GM19099 (cell line): Measurements from ENCODE around the gene FMNL2.

ENCODE experiments used
- POLR2A ChIP-seq: IDR thresholded peaks from 3 replicates; pipeline ENCODE4 v1.6.1; 2011; ENCODE audit warnings: low read depth; ENCODE audit not compliant: insufficient read length; ENCODE audit errors: extremely low read depth

FMNL2 gene

GRCh38 chr2:152335016-152335725 is at the start of gene FMNL2:
Gene FMNL2 (plus strand): TSS chr2:152335174.
- peak; percentile 54 for TF ChIP-seq POLR2A

GRCh38 chr2:152292991-152293390 is 42.0 kb upstream of the FMNL2 start:
- no peak for TF ChIP-seq POLR2A

- no peak for TF ChIP-seq POLR2A
Measured at GRCh38 chr2:152297715-152298114, 37.3 kb upstream of the FMNL2 start.

- TF ChIP-seq POLR2A: no peak
Measured at GRCh38 chr2:152298754-152299153, 36.2 kb upstream of the FMNL2 start.

- TF ChIP-seq POLR2A: no peak
Measured at GRCh38 chr2:152301131-152301530, 33.8 kb upstream of the FMNL2 start.

- no peak for TF ChIP-seq POLR2A
Measured at GRCh38 chr2:152303951-152304350, 31.0 kb upstream of the FMNL2 start.

GRCh38 chr2:152304836-152305235 is 30.1 kb upstream of the FMNL2 start:
- no peak for TF ChIP-seq POLR2A

GRCh38 chr2:152307863-152308262 is 27.1 kb upstream of the FMNL2 start:
- no peak for TF ChIP-seq POLR2A

- TF ChIP-seq POLR2A: no peak
Measured at GRCh38 chr2:152309352-152310214, 25.4 kb upstream of the FMNL2 start.

- TF ChIP-seq POLR2A: no peak
Measured at GRCh38 chr2:152319822-152320570, 15.0 kb upstream of the FMNL2 start.

- TF ChIP-seq POLR2A: no peak
Measured at GRCh38 chr2:152320814-152321213, 14.2 kb upstream of the FMNL2 start.

GRCh38 chr2:152322222-152322621 is 12.8 kb upstream of the FMNL2 start:
- no peak for TF ChIP-seq POLR2A

- TF ChIP-seq POLR2A: no peak
Measured at GRCh38 chr2:152326710-152327109, 8.3 kb upstream of the FMNL2 start.

- no peak for TF ChIP-seq POLR2A
Measured at GRCh38 chr2:152328013-152328412, 7.0 kb upstream of the FMNL2 start.

GRCh38 chr2:152330235-152330866 is 4.6 kb upstream of the FMNL2 start:
- no peak for TF ChIP-seq POLR2A
